Thymus (tissue), 2 donors: ENCODE data around the gene ZSWIM8. TPM values are rescaled to one million over a fixed set of nuclear protein-coding genes. Genes with fewer than 3 reads are reported as not detected.

Source experiments
- polyA plus RNA-seq: library from polyadenylated mRNA; stranded (reverse); fragments of 200-250 nt; gene quantifications from one replicate; pipeline ENCODE4 v1.2.3, GENCODE V29; 2013
- total RNA-seq: library from RNA; stranded (reverse); fragments of 120-200 nt; gene quantifications from one replicate; pipeline ENCODE4 v1.2.4, GENCODE V29; 2013
- donor health status: healthy.

Gene ZSWIM8
- total and polyA plus RNA-seq, 2 donors: 27.1 to 106 TPM

Other genes with a start within 250 kb of the ZSWIM8 start
- gene USP54, start 194.3 kb upstream of the ZSWIM8 start, total RNA-seq: 8.2 TPM
- 10.4 TPM for gene USP54, start 194.3 kb upstream of the ZSWIM8 start, polyA plus RNA-seq
- 0.61 TPM for gene MYOZ1, start 144.1 kb upstream of the ZSWIM8 start, total RNA-seq
- gene MYOZ1, start 144.1 kb upstream of the ZSWIM8 start, polyA plus RNA-seq: 0.91 TPM
- 0.09 TPM for gene SYNPO2L, start 129.6 kb upstream of the ZSWIM8 start, total RNA-seq
- gene SYNPO2L, start 129.6 kb upstream of the ZSWIM8 start, polyA plus RNA-seq: 0.21 TPM
- gene AGAP5, start 87.5 kb upstream of the ZSWIM8 start, total RNA-seq: 3.7 TPM
- gene AGAP5, start 87.5 kb upstream of the ZSWIM8 start, polyA plus RNA-seq: 9.0 TPM
- 40.2 TPM for gene SEC24C, start 41.2 kb upstream of the ZSWIM8 start, total RNA-seq
- 31.4 TPM for gene SEC24C, start 41.2 kb upstream of the ZSWIM8 start, polyA plus RNA-seq
- 54.7 TPM for gene CHCHD1, start 3.6 kb upstream of the ZSWIM8 start, total RNA-seq
- gene CHCHD1, start 3.6 kb upstream of the ZSWIM8 start, polyA plus RNA-seq: 78.2 TPM
- gene NDST2, start 26.0 kb downstream of the ZSWIM8 start, total RNA-seq: 29.4 TPM
- gene NDST2, start 26.0 kb downstream of the ZSWIM8 start, polyA plus RNA-seq: 21.2 TPM
- 10.5 TPM for gene CAMK2G, start 88.9 kb downstream of the ZSWIM8 start, total RNA-seq
- gene CAMK2G, start 88.9 kb downstream of the ZSWIM8 start, polyA plus RNA-seq: 17.2 TPM
- gene PLAU, start 125.5 kb downstream of the ZSWIM8 start, total RNA-seq: 3.8 TPM
- gene PLAU, start 125.5 kb downstream of the ZSWIM8 start, polyA plus RNA-seq: 20.3 TPM
- gene VCL, start 212.5 kb downstream of the ZSWIM8 start, total RNA-seq: 12.0 TPM
- 15.4 TPM for gene VCL, start 212.5 kb downstream of the ZSWIM8 start, polyA plus RNA-seq